HUDEP-2 (cell line): ENCODE results near the gene DGKQ.
A peak's percentile ranks its signal among the peaks of the same experiment; 100 is the strongest.
"Not testable (repeated sequence)": the region's sequence is repeated elsewhere in the genome, so short reads cannot be mapped to it uniquely, and the experiment has no call there.

Experiments used
- DNase-seq, 76 experiments: peaks; one replicate each; lab custom pipeline; 2025; ENCODE audit not compliant: unreplicated experiment in 76 of 76; lab: John Stamatoyannopoulos, UW

Gene DGKQ

DNA sequence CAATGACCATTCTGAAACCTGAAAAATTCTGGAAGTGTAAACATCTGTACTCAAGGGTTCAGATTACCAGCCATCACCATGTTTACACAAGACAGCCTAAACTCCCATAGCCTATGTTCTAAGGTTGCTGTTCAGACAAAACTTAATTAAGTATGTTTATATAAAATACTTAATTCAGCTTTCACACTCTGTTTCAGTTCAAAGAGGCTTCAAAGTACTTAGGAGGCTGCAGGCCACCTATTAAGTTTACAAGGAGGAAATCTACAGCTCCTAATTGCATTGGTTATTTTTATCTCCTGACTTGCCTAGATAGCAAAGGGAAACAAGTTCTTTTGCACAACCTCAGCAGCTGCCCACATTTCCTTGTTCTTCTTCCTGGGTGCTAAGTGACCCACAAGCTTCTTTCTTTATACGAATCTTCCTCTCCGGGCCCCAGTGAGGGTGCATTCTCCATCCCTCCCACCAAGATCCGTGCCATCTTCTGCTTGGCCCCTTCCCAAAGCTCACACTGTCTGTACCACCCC lies 43.3 kb downstream of the DGKQ start:
- DNase-seq, result no peak

DNA sequence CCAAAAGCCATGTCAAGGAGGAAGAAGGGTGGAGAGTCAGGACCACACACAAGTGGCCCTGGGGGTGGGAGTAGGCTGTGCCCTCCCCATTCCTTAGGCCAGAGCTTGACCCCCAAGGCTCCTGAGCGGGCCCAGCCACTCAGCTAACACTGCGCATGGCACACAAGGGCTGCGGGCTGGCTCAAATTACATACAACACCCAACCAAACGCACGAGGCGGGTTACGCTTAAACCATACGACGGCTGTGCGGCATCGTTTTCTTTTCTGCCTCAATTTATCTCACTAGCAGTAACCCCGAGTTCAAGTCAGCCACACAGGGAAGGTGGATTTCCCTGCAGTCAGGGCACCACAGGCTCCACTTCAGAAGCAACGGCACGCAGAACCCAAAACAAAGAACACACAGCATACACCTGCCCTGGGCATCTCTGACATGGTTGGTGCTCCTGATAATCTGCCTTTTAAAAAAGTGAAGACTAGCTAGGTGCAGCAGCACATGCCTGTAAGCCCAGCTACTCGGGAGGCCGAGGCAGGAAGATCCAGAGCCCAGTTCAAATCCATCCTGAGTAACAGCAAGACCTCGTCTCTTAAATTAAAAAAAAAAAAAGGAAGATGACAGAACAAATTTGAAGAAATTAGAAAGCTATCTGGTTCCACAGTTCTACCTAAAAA lies 44.1 kb downstream of the DGKQ start:
- no peak for DNase-seq

DNA sequence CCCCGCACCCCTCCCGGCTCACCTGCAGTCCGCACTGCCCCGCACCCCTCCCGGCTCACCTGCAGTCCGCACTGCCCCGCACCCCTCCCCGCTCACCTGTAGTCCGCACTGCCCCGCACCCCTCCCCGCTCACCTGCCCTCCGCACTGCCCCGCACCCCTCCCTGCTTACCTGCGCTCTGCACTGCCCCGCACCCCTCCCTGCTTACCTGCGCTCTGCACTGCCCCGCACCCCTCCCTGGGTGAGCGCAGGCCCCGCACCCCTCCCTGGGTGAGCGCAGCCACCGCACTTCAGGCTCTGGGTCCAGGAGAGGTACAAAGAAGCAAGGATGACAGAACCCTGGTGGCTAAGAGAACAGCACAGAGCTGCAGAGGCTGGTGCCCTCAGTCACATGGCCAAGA lies 45.8 kb downstream of the DGKQ start:
- DNase-seq, result peak in 3 of 76 experiments; percentile 4 to 11 (median 9)

DNA sequence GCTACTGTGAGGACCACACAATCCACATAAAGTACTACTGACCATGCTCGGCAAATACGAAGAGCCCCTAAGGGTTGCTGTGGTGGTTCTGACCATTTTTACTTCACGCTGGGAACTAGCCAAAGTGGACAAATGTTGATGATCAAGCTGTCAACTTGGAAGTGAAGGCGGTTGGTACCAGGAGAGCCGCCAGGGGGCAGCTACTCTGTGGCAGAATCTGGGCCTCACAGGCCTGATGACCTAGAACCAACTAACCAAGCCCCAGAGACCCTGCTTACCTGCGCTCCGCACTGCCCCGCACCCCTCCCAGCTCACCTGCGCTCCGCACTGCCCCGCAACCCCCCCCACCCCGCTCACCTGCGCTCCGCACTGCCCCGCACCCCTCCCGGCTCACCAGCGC lies 46.8 kb downstream of the DGKQ start:
- peak in 41 of 76 experiments; percentile 1 to 61 (median 20) for DNase-seq

DNA sequence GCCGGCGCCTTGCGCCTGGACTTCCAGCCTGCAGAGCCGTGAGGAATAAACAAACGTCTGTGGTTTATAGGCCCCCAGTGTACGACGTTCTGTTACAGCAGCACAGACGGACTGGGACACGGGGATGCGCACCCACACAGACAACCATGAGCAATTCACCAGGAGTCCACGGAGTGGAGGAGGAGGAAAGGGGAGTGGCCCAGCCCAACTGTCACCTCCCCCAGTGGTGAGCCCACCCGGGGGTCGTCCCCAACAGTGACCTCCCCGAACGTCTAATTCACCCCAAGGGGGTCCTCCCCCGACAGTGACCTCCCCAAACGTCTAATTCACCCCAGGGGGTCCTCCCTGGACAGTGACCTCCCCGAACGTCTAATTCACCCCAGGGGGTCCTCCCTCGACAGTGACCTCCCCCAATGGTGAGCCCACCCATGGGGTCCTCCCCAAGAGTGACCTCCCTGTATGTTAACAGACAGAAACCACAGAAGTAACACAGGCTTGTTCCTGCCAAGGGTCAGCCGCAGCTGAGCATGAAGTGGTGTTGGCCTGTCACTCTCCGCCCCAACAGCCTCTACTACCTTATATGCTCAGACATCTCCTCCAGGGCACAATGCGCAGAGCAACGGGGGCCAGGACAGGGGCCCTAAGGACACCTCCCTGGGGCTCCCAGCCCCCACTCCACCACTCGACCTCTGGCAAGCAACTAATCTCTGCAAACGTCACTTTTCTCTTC lies 47.4 kb downstream of the DGKQ start:
- DNase-seq, result no peak

DNA sequence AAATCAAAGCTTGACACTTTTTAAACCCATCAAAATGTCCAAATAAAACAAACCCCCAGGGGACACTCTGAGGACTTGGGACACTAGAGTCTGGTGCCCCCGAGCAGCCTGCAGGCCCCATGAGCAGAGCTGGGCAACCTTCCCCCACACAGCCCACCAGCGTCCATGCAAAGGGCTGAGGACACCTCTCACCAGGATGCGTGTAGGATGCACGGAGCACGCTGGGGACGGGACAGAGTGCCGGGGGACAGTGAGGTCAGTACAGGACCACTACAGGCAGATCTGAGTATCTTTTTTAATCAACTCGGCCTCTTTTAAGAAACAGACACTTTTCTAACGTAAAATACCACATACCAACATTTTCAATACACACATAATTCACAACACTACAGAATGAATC lies 48.2 kb downstream of the DGKQ start:
- DNase-seq, result no peak

DNA sequence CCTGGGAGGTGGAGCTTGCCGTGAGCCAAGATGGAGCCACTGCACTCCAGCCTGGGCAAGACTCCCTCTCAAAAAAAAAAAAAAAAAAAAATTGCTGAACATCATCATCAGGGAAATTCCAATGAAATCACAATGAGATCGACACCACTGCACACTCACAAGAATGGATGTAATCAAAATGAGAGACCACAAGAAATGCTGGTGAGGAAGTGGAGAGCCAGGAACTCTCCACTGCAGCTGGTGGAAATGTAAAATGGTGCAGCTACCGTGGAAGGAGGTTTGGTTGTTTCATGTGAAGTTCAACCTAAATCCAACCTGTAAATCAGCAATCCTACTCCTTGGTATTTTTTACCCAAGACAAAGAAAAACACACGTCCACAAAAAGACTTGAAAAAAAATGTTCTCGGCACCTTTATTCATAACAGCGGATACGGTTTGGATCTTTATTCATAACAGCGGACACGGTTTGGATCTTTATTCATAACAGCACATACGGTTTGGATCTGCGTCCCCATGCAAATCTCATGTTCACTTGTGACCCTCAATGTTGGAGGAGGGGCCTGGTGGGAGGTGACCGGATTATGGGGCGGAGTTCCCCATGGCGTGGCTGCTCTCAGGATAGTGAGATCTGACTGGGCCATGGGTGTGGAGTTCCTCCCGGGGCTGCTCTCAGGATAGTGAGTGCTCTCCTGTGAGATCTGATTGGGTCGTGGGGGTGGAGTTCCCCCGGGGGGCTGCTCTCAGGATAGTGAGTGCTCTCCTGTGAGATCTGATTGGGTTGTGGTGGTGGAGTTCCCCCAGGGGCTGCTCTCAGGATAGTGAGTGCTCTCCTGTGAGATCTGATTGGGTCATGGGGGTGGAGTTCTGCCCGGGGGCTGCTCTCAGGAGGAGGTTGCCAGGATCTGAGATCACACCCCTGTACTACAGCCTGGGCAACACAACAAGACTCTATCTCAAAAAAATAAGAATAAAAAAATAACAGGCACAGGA lies 49.0 kb downstream of the DGKQ start:
- peak in 54 of 76 experiments; percentile 5 to 78 (median 37) for DNase-seq

DNA sequence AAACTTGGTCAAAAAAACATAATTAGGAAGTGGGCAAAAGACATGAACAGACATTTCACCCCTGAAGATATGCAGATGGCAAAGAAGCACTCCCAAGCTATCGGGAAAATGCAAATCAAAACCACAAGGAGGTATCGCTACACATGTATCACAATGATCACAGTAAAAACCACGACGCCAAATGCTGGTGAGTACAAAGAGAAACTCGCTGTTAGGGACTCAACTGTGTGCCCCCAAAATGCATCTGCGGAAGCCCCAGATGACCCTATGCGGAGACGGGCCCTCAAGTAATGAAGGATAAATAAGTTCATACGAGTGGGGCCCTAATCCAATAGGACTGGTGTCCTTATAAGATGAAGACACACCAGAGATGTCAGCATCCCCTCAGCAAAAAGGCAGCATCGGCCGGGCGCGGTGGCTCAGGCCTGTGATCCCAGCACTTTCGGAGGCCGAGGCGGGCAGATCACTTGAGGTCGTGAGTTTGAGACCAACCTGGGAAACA lies 51.5 kb downstream of the DGKQ start:
- peak in 2 of 76 experiments; percentile 2 to 10 for DNase-seq

DNA sequence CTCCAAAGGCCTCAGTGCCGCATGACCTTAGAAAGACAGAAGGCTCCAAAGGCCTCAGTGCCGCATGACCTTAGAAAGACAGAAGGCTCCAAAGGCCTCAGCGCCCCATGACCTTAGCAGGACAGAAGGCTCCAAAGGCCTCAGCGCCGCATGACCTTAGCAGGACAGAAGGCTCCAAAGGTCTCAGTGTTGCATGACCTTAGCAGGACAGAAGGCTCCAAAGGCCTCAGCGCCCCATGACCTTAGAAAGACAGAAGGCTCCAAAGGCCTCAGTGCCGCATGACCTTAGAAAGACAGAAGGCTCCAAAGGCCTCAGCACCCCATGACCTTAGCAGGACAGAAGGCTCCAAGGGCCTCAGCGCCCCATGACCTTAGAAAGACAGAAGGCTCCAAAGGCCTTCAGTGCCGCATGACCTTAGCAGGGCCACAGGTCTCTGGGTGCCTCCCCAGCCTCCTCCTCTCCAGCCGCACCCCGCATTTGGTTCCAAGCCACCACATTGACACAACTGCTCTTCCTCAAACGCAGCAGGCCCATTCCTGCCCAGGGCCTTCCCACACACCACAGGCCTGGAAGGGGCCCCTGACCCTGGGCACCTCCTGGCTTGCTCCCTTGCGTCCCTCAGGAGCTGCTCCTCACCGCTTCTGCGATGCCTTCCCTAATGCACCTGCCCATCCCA lies 54.2 kb downstream of the DGKQ start:
- DNase-seq, result not testable (repeated sequence)

DNA sequence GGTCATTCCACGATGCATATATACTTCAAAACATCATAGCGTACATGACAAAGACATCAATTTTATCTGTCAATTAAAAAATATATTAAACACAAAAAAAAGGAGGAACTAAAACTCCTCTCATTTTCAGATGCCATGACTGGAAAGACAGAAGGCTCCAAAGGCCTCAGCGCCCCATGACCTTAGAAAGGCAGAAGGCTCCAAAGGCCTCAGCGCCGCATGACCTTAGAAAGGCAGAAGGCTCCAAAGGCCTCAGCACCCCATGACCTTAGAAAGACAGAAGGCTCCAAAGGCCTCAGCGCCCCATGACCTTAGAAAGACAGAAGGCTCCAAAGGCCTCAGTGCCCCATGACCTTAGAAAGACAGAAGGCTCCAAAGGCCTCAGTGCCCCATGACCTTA lies 54.8 kb downstream of the DGKQ start:
- not testable (repeated sequence) for DNase-seq

DNA sequence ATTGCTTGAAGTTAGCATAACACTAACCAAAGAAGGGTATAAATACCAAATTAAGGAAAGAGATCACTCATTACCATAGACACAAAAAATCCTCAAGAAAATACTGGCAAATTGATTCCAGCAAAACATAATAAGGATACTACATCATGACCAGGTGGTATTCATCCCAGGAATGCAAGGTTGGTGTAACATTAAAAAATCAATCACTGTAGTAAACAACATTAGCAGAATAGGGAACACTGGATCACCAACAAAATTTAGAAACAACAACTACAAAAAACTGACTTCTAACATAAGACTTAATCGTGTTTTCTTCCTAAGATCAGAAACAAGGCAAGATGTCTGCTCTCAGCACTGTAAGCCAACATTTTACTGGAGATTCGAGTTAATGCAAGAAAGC lies 55.4 kb downstream of the DGKQ start:
- DNase-seq, result no peak

DNA sequence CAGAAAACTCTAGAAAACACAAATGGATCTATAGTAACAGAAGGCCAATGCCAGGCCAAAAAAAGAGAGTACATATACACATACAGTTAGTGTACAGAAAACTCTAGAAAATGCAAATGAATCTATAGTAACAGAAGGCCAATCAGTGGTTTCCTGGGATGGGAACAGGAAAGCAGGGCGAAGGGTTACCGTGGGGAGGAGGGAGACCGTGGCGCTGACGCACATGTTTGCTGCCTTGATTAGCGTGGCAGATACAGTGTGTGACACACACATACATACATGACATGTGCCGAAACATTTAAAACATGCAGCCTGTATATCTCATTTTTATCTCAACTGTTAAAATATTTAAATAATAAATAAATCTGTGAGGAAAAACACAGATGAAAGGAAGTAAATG lies 55.9 kb downstream of the DGKQ start:
- no peak for DNase-seq

DNA sequence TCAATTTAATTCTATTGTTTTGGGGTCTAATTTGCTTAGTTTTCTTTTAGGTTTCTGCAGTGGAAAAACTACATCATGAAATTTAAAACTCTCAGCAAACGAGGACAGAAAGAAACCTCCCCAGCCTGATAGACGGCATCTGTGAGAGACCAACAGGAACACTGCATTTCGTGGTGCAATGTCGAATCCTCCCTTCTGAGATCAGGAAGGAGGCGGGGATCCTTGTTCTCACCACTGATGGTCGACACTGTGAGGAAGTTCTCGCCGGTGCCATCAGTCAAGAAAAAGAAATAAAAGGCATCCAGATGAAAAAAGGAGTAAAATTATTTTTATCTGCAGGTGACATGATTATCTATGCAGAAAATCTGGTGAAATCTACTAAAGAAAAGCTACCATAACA lies 57.8 kb downstream of the DGKQ start:
- DNase-seq, result no peak

DNA sequence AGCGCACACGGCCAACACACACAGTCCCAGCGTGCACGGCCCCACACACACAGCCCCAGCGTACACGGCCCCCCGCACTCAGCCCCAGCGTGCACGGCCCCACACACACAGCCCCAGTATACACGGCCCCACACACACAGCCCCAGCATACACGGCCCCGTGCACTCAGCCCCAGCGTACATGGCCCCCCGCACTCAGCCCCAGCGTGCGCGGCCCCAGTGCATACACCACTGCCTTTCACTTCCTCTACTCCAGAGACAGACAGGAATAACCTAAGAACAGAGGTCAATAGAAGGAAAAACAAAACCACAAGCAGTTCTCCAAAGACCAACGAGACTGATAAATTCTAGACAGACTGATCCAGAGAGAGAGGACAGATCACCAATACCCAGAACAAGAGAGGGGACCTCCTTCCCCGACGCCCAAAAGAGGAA lies 58.3 kb downstream of the DGKQ start:
- DNase-seq, result no peak

DNA sequence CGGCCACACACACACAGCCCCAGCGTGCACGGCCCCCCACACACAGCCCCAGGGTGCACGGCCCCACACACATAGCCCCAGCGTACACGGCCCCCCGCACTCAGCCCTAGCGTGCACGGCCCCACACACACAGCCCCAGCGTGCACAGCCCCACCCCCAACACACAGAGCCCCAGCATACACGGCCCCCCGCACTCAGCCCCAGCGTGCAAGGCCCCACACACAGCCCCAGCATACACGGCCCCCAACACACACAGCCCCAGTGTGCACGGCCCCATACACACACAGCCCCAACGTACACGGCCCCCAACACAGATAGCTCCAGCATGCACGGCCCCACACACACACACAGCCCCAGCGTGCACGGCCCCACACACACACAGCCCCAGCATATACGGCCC lies 58.8 kb downstream of the DGKQ start:
- no peak for DNase-seq

DNA sequence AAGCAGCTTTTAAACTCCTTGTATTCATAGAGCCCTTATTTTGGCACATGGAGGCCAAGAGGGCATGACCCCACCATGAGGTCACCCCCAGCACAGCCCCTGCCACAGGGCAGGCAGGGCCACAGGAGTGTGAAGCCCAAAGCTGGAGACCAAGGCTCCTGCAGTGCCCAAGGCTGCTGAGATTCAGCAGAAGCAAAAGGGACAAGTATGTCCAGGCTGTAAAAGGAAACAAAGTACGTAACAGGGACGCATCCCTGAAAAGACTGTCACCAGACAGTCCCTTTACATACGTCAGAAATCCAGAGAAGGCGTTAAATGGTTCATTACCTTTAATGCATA lies 60.1 kb downstream of the DGKQ start:
- no peak for DNase-seq

DNA sequence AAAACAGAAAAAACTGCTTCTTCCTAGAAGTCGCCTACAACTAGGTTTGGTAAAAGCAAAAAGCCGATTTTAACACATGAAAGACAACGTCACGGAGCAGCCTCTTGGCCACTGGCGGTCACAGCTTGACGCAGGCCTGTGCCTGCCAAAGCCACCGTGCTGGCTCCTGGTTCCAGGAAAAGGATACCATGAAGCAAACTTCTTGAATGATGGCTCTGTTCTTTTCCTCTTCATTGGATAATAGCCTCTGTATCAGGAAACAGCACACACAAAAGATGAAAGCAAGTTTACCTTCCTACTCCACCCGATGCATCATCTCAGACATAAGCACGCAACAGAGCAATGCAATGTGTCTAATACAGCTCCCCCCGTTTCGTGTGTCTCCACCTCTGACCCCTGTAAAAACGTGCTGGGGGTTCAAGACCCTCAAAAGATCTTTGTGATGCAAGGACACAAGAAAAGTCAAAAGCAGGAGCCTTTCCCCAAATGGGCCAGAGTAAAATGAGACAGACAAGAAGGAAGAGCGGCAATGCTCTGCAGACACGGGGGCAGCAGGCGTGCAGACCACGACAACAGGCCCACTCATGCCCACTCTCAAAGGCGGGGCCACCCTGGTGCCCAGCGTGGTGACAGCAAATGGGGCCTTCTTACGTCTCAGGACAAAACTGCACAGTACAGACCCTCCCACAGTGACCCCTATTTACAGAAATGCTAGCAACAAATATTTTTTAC lies 60.7 kb downstream of the DGKQ start:
- DNase-seq, result no peak

DNA sequence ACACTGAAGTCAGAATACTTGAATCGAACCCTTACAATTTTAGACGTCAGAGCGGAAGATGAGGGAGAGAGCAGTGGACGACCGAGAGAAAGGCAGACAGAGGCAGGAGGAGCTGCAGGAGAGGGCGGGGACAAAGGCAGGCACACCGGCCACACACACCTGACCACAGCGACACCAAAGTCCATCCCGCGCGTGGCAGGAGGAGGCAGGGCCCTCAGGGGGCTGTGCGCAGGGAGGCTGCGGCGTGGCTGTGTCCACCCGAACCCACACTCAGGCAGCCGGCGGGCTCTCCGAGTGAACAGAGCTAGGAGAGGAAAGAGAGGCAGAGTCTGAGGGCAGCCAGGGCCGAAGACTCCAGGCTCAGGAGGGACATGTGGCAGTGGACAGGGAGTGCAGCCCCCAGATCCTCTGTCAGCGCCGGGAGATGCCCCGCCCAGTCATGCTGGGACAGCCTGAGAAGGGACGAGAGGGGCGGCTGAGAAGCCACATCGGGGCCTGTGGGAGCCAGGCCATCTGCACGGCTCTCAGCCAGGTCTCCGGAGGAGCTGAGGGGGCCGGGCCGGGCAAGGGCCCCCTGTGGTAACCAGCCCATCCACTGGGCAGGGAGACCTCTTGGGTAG lies 61.4 kb downstream of the DGKQ start:
- DNase-seq, result no peak

DNA sequence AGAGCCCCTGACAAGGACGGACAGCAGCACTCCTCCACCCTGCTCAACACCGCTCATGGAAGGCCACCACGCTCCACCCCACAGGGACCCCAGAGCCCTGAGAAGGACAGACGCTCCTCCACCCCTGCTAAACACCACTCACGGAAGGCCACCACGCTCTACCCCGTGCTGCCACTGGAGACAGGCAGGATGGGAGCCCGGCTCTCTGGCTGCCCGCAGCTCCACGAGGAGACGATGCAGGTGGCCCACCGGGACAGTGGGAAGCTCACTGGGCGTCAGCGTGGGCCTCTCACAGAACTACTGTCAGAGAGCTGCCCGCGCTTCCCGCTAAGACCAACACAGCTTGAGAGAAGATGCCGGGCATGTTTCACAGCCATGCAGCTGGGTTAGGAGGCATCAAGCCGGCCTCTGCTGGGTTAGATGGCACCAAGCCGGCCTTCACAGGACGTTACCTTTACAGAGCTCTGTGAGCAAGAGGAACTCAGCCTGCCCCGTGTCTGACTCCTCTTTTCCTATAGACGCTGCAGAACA lies 62.1 kb downstream of the DGKQ start:
- DNase-seq, result no peak
